Tibial nerve (tissue), 4 donors: ENCODE results near the gene FAM181A. TPM values are rescaled to one million over a fixed set of nuclear protein-coding genes. Genes with fewer than 3 reads are reported as not detected.

Experiments used
- DNase-seq, 2 donors: peaks; one replicate each; pipeline ENCODE4 v3.0.0-alpha.2; 2019; ENCODE audit warnings: low spot score in 2 of 2
- H3K27ac ChIP-seq, 4 donors: fragments of 200-600 bp; sonication (generic) in 3 of 4; one replicate each; pipeline ENCODE4 v1.5.1; 2017 to 2019; ENCODE audit warnings: mild to moderate bottlenecking in 1 of 4
- H3K27me3 ChIP-seq, 2 donors: fragments of 200-600 bp; sonication (generic) in 1 of 2; one replicate each; pipeline versions ENCODE4 v1.5.1 to v1.6.0; 2017 to 2019
- H3K36me3 ChIP-seq, 3 donors: fragments of 200-600 bp; sonication (generic); one replicate each; pipeline ENCODE4 v1.5.1; 2018 to 2019
- H3K4me1 ChIP-seq, 4 donors: fragments of 200-600 bp; sonication (generic) in 3 of 4; one replicate each; pipeline ENCODE4 v1.5.1; 2017 to 2019
- H3K4me3 ChIP-seq, 4 donors: fragments of 200-600 bp; sonication (generic) in 3 of 4; one replicate each; pipeline ENCODE4 v1.5.1; 2017 to 2019; ENCODE audit warnings: mild to moderate bottlenecking in 1 of 4, moderate library complexity in 1 of 4
- H3K9me3 ChIP-seq, 4 donors: fragments of 200-600 bp; sonication (generic) in 3 of 4; one replicate each; pipeline ENCODE4 v1.5.1; 2017 to 2019
- CTCF ChIP-seq, 5 experiments: fragments of 200-600 bp in 3 of 5; fragments of 450-650 bp in 2 of 5; sonication (generic) in 3 of 5; IDR thresholded peaks; one replicate each; pipeline ENCODE4 v1.5.1; 2016 to 2019; ENCODE audit warnings: antibody characterized with exemption in 5 of 5, mild to moderate bottlenecking in 3 of 5, moderate library complexity in 2 of 5
- EP300 ChIP-seq, 2 donors: sonication (generic); formaldehyde crosslinking; IDR thresholded peaks; one replicate each; pipeline ENCODE4 v1.6.1; 2017; ENCODE audit warnings: antibody characterized with exemption in 2 of 2, mild to moderate bottlenecking in 1 of 2
- POLR2A ChIP-seq, 2 donors: fragments of 450-650 bp; IDR thresholded peaks; one replicate each; pipeline ENCODE4 v1.6.1; 2017; ENCODE audit warnings: antibody characterized with exemption in 2 of 2, mild to moderate bottlenecking in 2 of 2, moderate library complexity in 2 of 2
- WGBS, 2 donors: methylation state at CpG; one replicate each; pipeline ENCODE4 v1.1.5; 2018; 5-methylcytosine and 5-hydroxymethylcytosine counted together
- total RNA-seq, 4 donors: library from RNA; depleted of rRNA; stranded (reverse); fragments of >200 nt; gene quantifications; one replicate each; pipeline ENCODE4 v1.1.0, GENCODE V29; 2016

FAM181A gene
- total RNA-seq, 4 donors from 2014 or later: not detected

GRCh38 chr14:93946541-93947090 is 19.5 kb downstream of the FAM181A start:
- Histone ChIP-seq H3K4me1 (no peaks in the 10 kb centered on the region), H3K4me3 (no peak overlapping the region), H3K36me3 (no peaks in the 10 kb centered on the region), H3K9me3 (no peaks in the 10 kb centered on the region), H3K27ac (no peak overlapping the region), H3K27me3 (no peaks in the 10 kb centered on the region)
- WGBS, 2 donors: 81 to 87% methylated on average over 7 of the region's 7 CpGs
- DNase-seq: no peak
- TF ChIP-seq POLR2A (IDR thresholded peaks at IDR 0.05) (no peak), EP300 (IDR thresholded peaks at IDR 0.05) (no peak), CTCF (IDR thresholded peaks at IDR 0.05) (no peak)

- 76 to 78% methylated on average over 17 to 19 of the region's 19 CpGs for WGBS, 2 donors
- H3K4me3 ChIP-seq: no peak overlapping the region
- TF ChIP-seq POLR2A (IDR thresholded peaks at IDR 0.05) (no peak), EP300 (IDR thresholded peaks at IDR 0.05) (no peak), CTCF (IDR thresholded peaks at IDR 0.05) (no peak)
- H3K27ac ChIP-seq: no peak overlapping the region
- no peak for DNase-seq
- no peaks in the 10 kb centered on the region for H3K27me3 ChIP-seq
- no peaks in the 10 kb centered on the region for H3K36me3 ChIP-seq
- H3K4me1 ChIP-seq: no peaks in the 10 kb centered on the region
- no peaks in the 10 kb centered on the region for H3K9me3 ChIP-seq
Measured at GRCh38 chr14:93947282-93947681, 20.1 kb downstream of the FAM181A start.

- H3K4me3 ChIP-seq: no peak overlapping the region
- H3K27me3 ChIP-seq: no peaks in the 10 kb centered on the region
- no peaks in the 10 kb centered on the region for H3K36me3 ChIP-seq
- TF ChIP-seq EP300 (IDR thresholded peaks at IDR 0.05) (no peak), POLR2A (IDR thresholded peaks at IDR 0.05) (no peak), CTCF (IDR thresholded peaks at IDR 0.05) (no peak)
- H3K9me3 ChIP-seq: no peaks in the 10 kb centered on the region
- no peak overlapping the region for H3K27ac ChIP-seq
- DNase-seq: no peak
- WGBS, 2 donors: 74 to 82% methylated on average over 9 to 13 of the region's 13 CpGs
- no peaks in the 10 kb centered on the region for H3K4me1 ChIP-seq
Measured at GRCh38 chr14:93949511-93950075, 22.4 kb downstream of the FAM181A start.

- no peak for TF ChIP-seq POLR2A (IDR thresholded peaks at IDR 0.05)
- TF ChIP-seq CTCF (IDR thresholded peaks at IDR 0.05): no peak
- TF ChIP-seq EP300 (IDR thresholded peaks at IDR 0.05): no peak
- peaks cover 0 to 6% (median under 1%) of the 10 kb centered on the region in 4 donors for H3K4me1 ChIP-seq
- H3K36me3 ChIP-seq: no peaks in the 10 kb centered on the region
- no peak overlapping the region for H3K27ac ChIP-seq
- H3K27me3 ChIP-seq: no peaks in the 10 kb centered on the region
- 81 to 88% methylated on average over 17 to 20 of the region's 20 CpGs for WGBS, 2 donors
- DNase-seq: no peak
- H3K9me3 ChIP-seq: no peaks in the 10 kb centered on the region
- H3K4me3 ChIP-seq: no peak overlapping the region
Measured at GRCh38 chr14:93950948-93951634, 23.9 kb downstream of the FAM181A start.
